Lung (tissue), 12 donors: ENCODE results near the gene UBQLN4. TPM values are rescaled to one million over a fixed set of nuclear protein-coding genes. Genes with fewer than 3 reads are reported as not detected.
A peak's percentile ranks its signal among the peaks of the same experiment; 100 is the strongest.

ENCODE experiments used
- ATAC-seq: fragments of 200-7000 bp; cut with Tn5 transposase; one replicate; pipeline ENCODE4 v1.9.1; 2020; ENCODE audit warnings: moderate number of reproducible peaks; ENCODE audit not compliant: insufficient read depth, low FRiP score
- DNase-seq, 3 donors: peaks; one replicate each; pipeline ENCODE4 v3.0.0-alpha.2; 2013 to 2017
- H3K27ac ChIP-seq, 2 donors: one replicate each; pipeline ENCODE4 v1.5.1; 2013; ENCODE audit warnings: mild to moderate bottlenecking in 2 of 2, moderate library complexity in 2 of 2, control low read depth in 1 of 2, inconsistent platforms in 1 of 2, low read depth in 1 of 2, low read length in 1 of 2
- H3K27me3 ChIP-seq, 3 donors: one replicate each; pipeline ENCODE4 v1.5.1; 2013; ENCODE audit warnings: low read length in 2 of 3; ENCODE audit not compliant: control insufficient read depth in 3 of 3, insufficient read depth in 3 of 3
- H3K36me3 ChIP-seq, 4 donors: one replicate each; pipeline ENCODE4 v1.5.1; 2013; ENCODE audit warnings: low read length in 4 of 4, mild to moderate bottlenecking in 1 of 4, moderate library complexity in 1 of 4; ENCODE audit not compliant: control insufficient read depth in 4 of 4, insufficient read depth in 4 of 4
- H3K4me1 ChIP-seq, 5 donors: one replicate each; pipeline ENCODE4 v1.5.1; 2013; ENCODE audit warnings: low read length in 5 of 5, mild to moderate bottlenecking in 2 of 5, moderate library complexity in 1 of 5; ENCODE audit not compliant: control insufficient read depth in 5 of 5, insufficient read depth in 5 of 5
- H3K4me3 ChIP-seq: one replicate; pipeline ENCODE4 v1.5.1; 2013; ENCODE audit warnings: mild to moderate bottlenecking, control low read depth, moderate library complexity
- H3K9ac ChIP-seq, 2 donors: one replicate each; pipeline ENCODE4 v1.5.1; 2013; ENCODE audit warnings: low read length in 2 of 2, control low read depth in 1 of 2; ENCODE audit not compliant: insufficient read depth in 1 of 2
- H3K9me3 ChIP-seq, 4 donors: one replicate each; pipeline ENCODE4 v1.5.1; 2013; ENCODE audit warnings: low read length in 3 of 4, mild to moderate bottlenecking in 1 of 4, moderate library complexity in 1 of 4; ENCODE audit not compliant: control insufficient read depth in 4 of 4, insufficient read depth in 3 of 4
- WGBS, 2 donors: extraction: QIAGEN DNeasy Blood & Tissue Kit; methylation state at CpG; one replicate each; pipeline ENCODE4 v1.1.7; 2013; 5-methylcytosine and 5-hydroxymethylcytosine counted together
- polyA plus RNA-seq, 2 donors: library from polyadenylated mRNA; stranded (reverse); fragments of 200-250 nt; gene quantifications; one replicate each; pipeline ENCODE4 v1.2.1, GENCODE V29; 2013
- total RNA-seq, 2 donors: library from RNA; depleted of rRNA in 1 of 2; stranded (reverse); fragments of >200 nt in 1 of 2; gene quantifications; one replicate each; pipeline ENCODE4 v1.2.1, GENCODE V29; 2014 to 2021
- TF ChIP-seq, protein P1 (sequence below): IDR thresholded peaks from 2 replicates; pipeline ENCODE4 v1.5.1; 2012; ENCODE audit warnings: mild to moderate bottlenecking; ENCODE audit errors: control extremely low read depth, extremely low read depth
- donor health status: control.
- donor health status: control.
- donor health status: Bipolar disorder and iron deficiency.
- donor health status: healthy.
- donor health status: DM: yes; HTN: yes; CAD: no.

UBQLN4 gene
- total and polyA plus RNA-seq, 4 donors, result 16.2 to 27.2 (median 22.9) TPM

DNA sequence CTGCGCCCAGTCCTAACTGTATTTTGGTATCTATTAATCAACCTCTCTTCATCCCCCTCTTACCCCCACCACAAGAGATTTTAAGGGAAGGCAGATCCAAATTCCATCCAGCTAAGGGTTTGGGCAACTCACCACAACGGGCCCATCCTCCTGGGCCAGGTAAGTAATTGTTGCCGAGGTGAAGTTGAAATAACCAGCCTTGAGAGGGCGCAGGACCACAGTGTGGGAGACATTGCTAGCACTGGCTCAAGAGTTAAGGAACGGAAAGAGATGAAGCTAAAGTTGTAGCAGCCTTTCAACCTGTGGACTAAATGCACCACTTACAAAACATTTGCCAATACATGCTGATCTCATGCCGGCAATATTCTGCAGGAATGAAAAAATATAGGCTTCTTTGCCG lies 38.8 kb downstream of the UBQLN4 start:
- TF ChIP-seq, protein P1, sequence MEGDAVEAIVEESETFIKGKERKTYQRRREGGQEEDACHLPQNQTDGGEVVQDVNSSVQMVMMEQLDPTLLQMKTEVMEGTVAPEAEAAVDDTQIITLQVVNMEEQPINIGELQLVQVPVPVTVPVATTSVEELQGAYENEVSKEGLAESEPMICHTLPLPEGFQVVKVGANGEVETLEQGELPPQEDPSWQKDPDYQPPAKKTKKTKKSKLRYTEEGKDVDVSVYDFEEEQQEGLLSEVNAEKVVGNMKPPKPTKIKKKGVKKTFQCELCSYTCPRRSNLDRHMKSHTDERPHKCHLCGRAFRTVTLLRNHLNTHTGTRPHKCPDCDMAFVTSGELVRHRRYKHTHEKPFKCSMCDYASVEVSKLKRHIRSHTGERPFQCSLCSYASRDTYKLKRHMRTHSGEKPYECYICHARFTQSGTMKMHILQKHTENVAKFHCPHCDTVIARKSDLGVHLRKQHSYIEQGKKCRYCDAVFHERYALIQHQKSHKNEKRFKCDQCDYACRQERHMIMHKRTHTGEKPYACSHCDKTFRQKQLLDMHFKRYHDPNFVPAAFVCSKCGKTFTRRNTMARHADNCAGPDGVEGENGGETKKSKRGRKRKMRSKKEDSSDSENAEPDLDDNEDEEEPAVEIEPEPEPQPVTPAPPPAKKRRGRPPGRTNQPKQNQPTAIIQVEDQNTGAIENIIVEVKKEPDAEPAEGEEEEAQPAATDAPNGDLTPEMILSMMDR, result no peak
- ATAC-seq (no peak), DNase-seq (no peak)
- Histone ChIP-seq H3K4me3 (no peak overlapping the region), H3K27me3 (no peaks in the 10 kb centered on the region), H3K9me3 (no peaks in the 10 kb centered on the region), H3K36me3 (peaks cover 29 to 59% (median 38%) of the 10 kb centered on the region in 4 donors), H3K27ac (no peak overlapping the region), H3K9ac (no peak overlapping the region), H3K4me1 (peaks cover 0 to 5% (median 3%) of the 10 kb centered on the region in 5 donors)
- WGBS, 2 donors, result 89 to 93% methylated on average over 7 of the region's 7 CpGs

- 72 to 82% methylated on average over 4 of the region's 4 CpGs for WGBS, 2 donors
- H3K36me3 ChIP-seq, result peaks cover 36 to 46% (median 40%) of the 10 kb centered on the region in 4 donors
- H3K27ac ChIP-seq, result no peak overlapping the region
- no peak overlapping the region for H3K4me3 ChIP-seq
- peak in 1 of 3 donors; percentile 38 for DNase-seq
- H3K27me3 ChIP-seq, result no peaks in the 10 kb centered on the region
- H3K4me1 ChIP-seq, result no peaks in the 10 kb centered on the region
- ATAC-seq, result no peak
- TF ChIP-seq, protein P1, result no peak
- no peaks in the 10 kb centered on the region for H3K9me3 ChIP-seq
- H3K9ac ChIP-seq, result no peak overlapping the region
Observed at GRCh38 chr1:156012051-156012817, 41.4 kb downstream of the UBQLN4 start.

DNA sequence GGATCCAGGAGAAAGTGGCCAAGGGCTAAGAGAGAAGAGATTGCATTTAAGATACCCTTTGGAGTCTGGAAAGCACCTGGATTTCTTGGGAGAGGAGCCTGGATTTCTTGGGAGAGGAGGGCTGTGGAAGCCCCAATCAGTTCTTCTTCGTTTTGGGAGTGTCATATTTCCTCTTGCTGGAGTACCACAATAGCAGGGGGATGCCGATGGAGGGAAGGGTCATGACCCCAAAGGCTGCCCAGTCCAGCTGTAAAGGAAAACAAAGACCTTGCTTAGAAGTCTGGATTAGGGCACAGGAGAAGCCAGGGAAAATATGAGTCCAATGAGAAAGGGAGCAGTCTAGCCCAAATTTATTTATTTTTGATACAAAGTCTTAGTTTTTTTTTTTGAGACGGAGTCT lies 44.2 kb downstream of the UBQLN4 start:
- Histone ChIP-seq H3K4me3 (no peak overlapping the region), H3K27me3 (no peaks in the 10 kb centered on the region), H3K36me3 (peaks cover 33 to 36% (median 35%) of the 10 kb centered on the region in 4 donors), H3K4me1 (no peaks in the 10 kb centered on the region), H3K27ac (peak overlapping the region in 1 of 2 donors; percentile 16), H3K9me3 (no peaks in the 10 kb centered on the region), H3K9ac (no peak overlapping the region)
- WGBS, 2 donors, result 53 to 72% methylated on average over 3 of the region's 3 CpGs
- no peak for DNase-seq
- no peak for ATAC-seq
- TF ChIP-seq, protein P1, result no peak
